SU-DHL-6 (cell line): ENCODE data around the gene CRACR2A.

ENCODE experiments used
- CTCF ChIP-seq: fragments of 200-600 bp; sonication (generic); IDR thresholded peaks from one replicate; pipeline ENCODE4 v1.5.1; 2017; ENCODE audit warnings: antibody characterized with exemption, mild to moderate bottlenecking, low read length, moderate library complexity; ENCODE audit not compliant: insufficient read depth, poor library complexity, severe bottlenecking
- EZH2phosphoT487 ChIP-seq: fragments of 200-600 bp; sonication (generic), shearing (Covaris generic); conservative IDR thresholded peaks from 2 replicates; pipeline ENCODE4 v1.6.1; 2018; ENCODE audit warnings: mild to moderate bottlenecking, antibody characterized with exemption, low read length, moderate library complexity, mixed read lengths

DNA sequence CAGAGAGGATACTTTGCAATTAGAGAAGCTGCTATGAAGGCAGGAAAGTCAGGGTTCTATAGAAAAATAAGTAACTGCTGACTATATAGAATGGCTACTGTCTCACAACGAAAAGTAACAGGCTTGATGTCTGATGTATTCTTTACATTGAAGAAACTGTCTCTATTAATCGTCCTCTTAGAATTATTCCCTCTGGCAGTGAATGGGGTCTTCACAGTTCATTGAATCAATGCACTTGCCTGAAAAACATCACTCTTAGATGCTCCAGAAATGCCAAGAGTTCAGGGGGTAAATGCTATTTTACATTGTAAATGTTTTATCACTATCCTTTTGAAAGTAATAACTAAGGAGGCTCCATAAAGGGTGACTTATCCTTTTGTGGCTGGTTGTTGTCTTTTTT lies 37.7 kb upstream of the CRACR2A start:
- TF ChIP-seq CTCF (no peak), EZH2phosphoT487 (no peak)
